ENCODE results near the gene SLC5A10. TPM values are rescaled to one million over a fixed set of nuclear protein-coding genes. Genes with fewer than 3 reads are reported as not detected.

The SLC5A10 gene
- total and polyA plus RNA-seq, 9 donors: 0.05 to 0.38 (median 0.15) TPM; not detected in 5

- H3K4me1 ChIP-seq (ENCODE audit: insufficient read depth): no peaks in the 10 kb centered on the region
- TF ChIP-seq EP300 (IDR thresholded peaks at IDR 0.05) (no peak), POLR2A (IDR thresholded peaks at IDR 0.05) (no peak), CTCF (IDR thresholded peaks at IDR 0.05) (no peak)
- no peak overlapping the region for H3K4me3 ChIP-seq
- WGBS, 3 donors: 55 to 64% (median 57%) methylated on average over 2 of the region's 2 CpGs
- no peak overlapping the region for H3K27ac ChIP-seq
- H3K27me3 ChIP-seq: no peaks in the 10 kb centered on the region
- no peak for DNase-seq
- H3K9me3 ChIP-seq: no peaks in the 10 kb centered on the region
- intact Hi-C loops (cut with DNase I): no loop called here
- no peaks in the 10 kb centered on the region for H3K36me3 ChIP-seq
Measured at GRCh38 chr17:18938692-18939023, 13.3 kb upstream of the SLC5A10 start.

GRCh38 chr17:18944646-18945045 lies 7.3 kb upstream of the SLC5A10 start:
- Histone ChIP-seq H3K9me3 (no peaks in the 10 kb centered on the region), H3K4me1 (ENCODE audit: insufficient read depth) (no peaks in the 10 kb centered on the region), H3K27me3 (no peaks in the 10 kb centered on the region), H3K36me3 (no peaks in the 10 kb centered on the region), H3K4me3 (no peak overlapping the region), H3K27ac (no peak overlapping the region)
- intact Hi-C loops (cut with DNase I): no loop called here
- WGBS, 3 donors: 84 to 89% (median 88%) methylated on average over 5 of the region's 5 CpGs
- TF ChIP-seq POLR2A (IDR thresholded peaks at IDR 0.05): no peak
- TF ChIP-seq EP300 (IDR thresholded peaks at IDR 0.05): no peak
- no peak for TF ChIP-seq CTCF (IDR thresholded peaks at IDR 0.05)
- DNase-seq: no peak

GRCh38 chr17:18946536-18946935 lies 5.4 kb upstream of the SLC5A10 start:
- Histone ChIP-seq H3K27ac (no peak overlapping the region), H3K4me1 (ENCODE audit: insufficient read depth) (peaks cover 2% of the 10 kb centered on the region), H3K4me3 (no peak overlapping the region), H3K27me3 (no peaks in the 10 kb centered on the region), H3K9me3 (no peaks in the 10 kb centered on the region), H3K36me3 (no peaks in the 10 kb centered on the region)
- no peak for DNase-seq
- WGBS, 3 donors: 54 to 63% (median 57%) methylated on average over 2 of the region's 2 CpGs
- intact Hi-C loops (cut with DNase I): no loop called here
- TF ChIP-seq POLR2A (IDR thresholded peaks at IDR 0.05) (no peak), EP300 (IDR thresholded peaks at IDR 0.05) (no peak), CTCF (IDR thresholded peaks at IDR 0.05) (no peak)

GRCh38 chr17:18947866-18948265 lies 4.1 kb upstream of the SLC5A10 start:
- no peak for TF ChIP-seq EP300 (IDR thresholded peaks at IDR 0.05)
- TF ChIP-seq POLR2A (IDR thresholded peaks at IDR 0.05): no peak
- no peak for TF ChIP-seq CTCF (IDR thresholded peaks at IDR 0.05)
- Histone ChIP-seq H3K27me3 (no peaks in the 10 kb centered on the region), H3K9me3 (no peaks in the 10 kb centered on the region), H3K27ac (no peak overlapping the region), H3K36me3 (no peaks in the 10 kb centered on the region), H3K4me3 (no peak overlapping the region), H3K4me1 (ENCODE audit: insufficient read depth) (peaks cover 2% of the 10 kb centered on the region)
- WGBS, 3 donors: 69 to 85% (median 81%) methylated on average over 6 of the region's 6 CpGs
- intact Hi-C loops (cut with DNase I): no loop called here
- DNase-seq: no peak

Data from ovary (tissue), 9 donors.